Activated T-helper 1 cell treated with anti-CD3 and anti-CD28 coated beads, Interleukin-12 subunit alpha, Interleukin-12 subunit beta, Interleukin-2, Interleukin-4 antibody, amounts not matched to agents 30 ng/mL and 10 ng/mL and 1 ng/mL, durations not matched to agents 14 hours and 24 hours and 36 hours (primary cell): ENCODE measurements around the gene NFE2L2. TPM values are rescaled to one million over a fixed set of nuclear protein-coding genes. Genes with fewer than 3 reads are reported as not detected.
A peak's percentile ranks its signal among the peaks of the same experiment; 100 is the strongest.
"Not testable (repeated sequence)": the region's sequence is repeated elsewhere in the genome, so short reads cannot be mapped to it uniquely, and the experiment has no call there.

ENCODE experiments used
- DNase-seq: peaks from one replicate; pipeline ENCODE4 v3.0.0; 2021; ENCODE audit warnings: low spot score
- H3K27ac Mint-ChIP-seq: one replicate; pipeline ENCODE4 v1.8.0; 2021; ENCODE audit warnings: mild to moderate bottlenecking, mixed read lengths
- H3K27me3 Mint-ChIP-seq: one replicate; pipeline ENCODE4 v1.8.0; 2022; ENCODE audit warnings: mild to moderate bottlenecking, moderate library complexity, mixed read lengths; ENCODE audit not compliant: insufficient read depth
- H3K36me3 Mint-ChIP-seq: one replicate; pipeline ENCODE4 v1.8.0; 2021; ENCODE audit warnings: low read depth, mixed read lengths
- H3K4me1 Mint-ChIP-seq: one replicate; pipeline ENCODE4 v1.8.0; 2021; ENCODE audit warnings: low read depth, mixed read lengths
- H3K4me3 Mint-ChIP-seq: one replicate; pipeline ENCODE4 v1.8.0; 2021; ENCODE audit warnings: mild to moderate bottlenecking, moderate library complexity, mixed read lengths
- H3K9me3 Mint-ChIP-seq: one replicate; pipeline ENCODE4 v1.8.0; 2021; ENCODE audit warnings: mixed read lengths
- intact Hi-C: fragments of 100-400 bp; cut with micrococcal nuclease; formaldehyde crosslinking; loops from one replicate; pipeline ENCODE4 v1.15.1; 2024
- total RNA-seq: library from RNA; stranded (reverse); gene quantifications from 2 replicates; pipeline ENCODE4 v1.2.3, GENCODE V29; 2022

NFE2L2 gene
- total RNA-seq, 1 donor from 2014 or later = 68.2 TPM

- DNase-seq = no peak
- intact Hi-C loops = no loop called here
- Mint-ChIP-seq H3K27ac (peak overlapping the region; percentile 1), H3K36me3 (peaks cover 32% of the 10 kb centered on the region), H3K9me3 (no peaks in the 10 kb centered on the region), H3K4me1 (peaks cover 62% of the 10 kb centered on the region), H3K4me3 (no peak overlapping the region), H3K27me3 (no peaks in the 10 kb centered on the region)
Measured at GRCh38 chr2:177237932-177238331, 26.6 kb downstream of the NFE2L2 start.

GRCh38 chr2:177235855-177236437 is 28.6 kb downstream of the NFE2L2 start:
- H3K27ac Mint-ChIP-seq = no peak overlapping the region
- no peak for DNase-seq
- no peaks in the 10 kb centered on the region for H3K9me3 Mint-ChIP-seq
- H3K27me3 Mint-ChIP-seq = no peaks in the 10 kb centered on the region
- H3K4me3 Mint-ChIP-seq = no peak overlapping the region
- H3K4me1 Mint-ChIP-seq = peaks cover 56% of the 10 kb centered on the region
- H3K36me3 Mint-ChIP-seq = peaks cover 40% of the 10 kb centered on the region
- intact Hi-C loops = no loop called here

- Mint-ChIP-seq H3K9me3 (no peaks in the 10 kb centered on the region), H3K27me3 (no peaks in the 10 kb centered on the region), H3K4me1 (peaks cover 55% of the 10 kb centered on the region), H3K27ac (no peak overlapping the region), H3K4me3 (no peak overlapping the region), H3K36me3 (peaks cover 47% of the 10 kb centered on the region)
- no peak for DNase-seq
- intact Hi-C loops = loop anchor here (5.0 kb wide), 1 partner anchor 63 kb away; no protein-coding TSS in a partner anchor
Measured at GRCh38 chr2:177234267-177234666, 30.3 kb downstream of the NFE2L2 start.

GRCh38 chr2:177232098-177232704 is 32.3 kb downstream of the NFE2L2 start:
- intact Hi-C loops = loop anchor here (5.0 kb wide), 1 partner anchor 65 kb away; no protein-coding TSS in a partner anchor
- Mint-ChIP-seq H3K36me3 (peaks cover 58% of the 10 kb centered on the region), H3K27me3 (no peaks in the 10 kb centered on the region), H3K4me1 (peaks cover 53% of the 10 kb centered on the region), H3K9me3 (no peaks in the 10 kb centered on the region), H3K4me3 (no peak overlapping the region), H3K27ac (peak overlapping the region; percentile 40)
- no peak for DNase-seq

- H3K4me3 Mint-ChIP-seq = no peak overlapping the region
- peak overlapping the region; percentile 50 for H3K27ac Mint-ChIP-seq
- no peaks in the 10 kb centered on the region for H3K9me3 Mint-ChIP-seq
- no peak for DNase-seq
- intact Hi-C loops = loop anchor here (2.0 to 5.0 kb wide), 2 partner anchors 16 to 66 kb away; no protein-coding TSS in a partner anchor
- H3K36me3 Mint-ChIP-seq = peaks cover 65% of the 10 kb centered on the region
- peaks cover 53% of the 10 kb centered on the region for H3K4me1 Mint-ChIP-seq
- no peaks in the 10 kb centered on the region for H3K27me3 Mint-ChIP-seq
Measured at GRCh38 chr2:177231270-177231669, 33.3 kb downstream of the NFE2L2 start.

- Mint-ChIP-seq H3K27ac (peak overlapping the region; percentile 74), H3K27me3 (no peaks in the 10 kb centered on the region), H3K9me3 (no peaks in the 10 kb centered on the region), H3K36me3 (peaks cover 59% of the 10 kb centered on the region), H3K4me1 (peaks cover 45% of the 10 kb centered on the region), H3K4me3 (no peak overlapping the region)
- intact Hi-C loops = loop anchor here (1.0 to 5.0 kb wide), 5 partner anchors 7 to 68 kb away; no protein-coding TSS in a partner anchor
- DNase-seq = no peak
Measured at GRCh38 chr2:177229442-177230242, 34.9 kb downstream of the NFE2L2 start.

- intact Hi-C loops = no loop called here
- Mint-ChIP-seq H3K27ac (no peak overlapping the region), H3K4me1 (peaks cover 39% of the 10 kb centered on the region), H3K9me3 (no peaks in the 10 kb centered on the region), H3K4me3 (no peak overlapping the region), H3K36me3 (peaks cover 50% of the 10 kb centered on the region), H3K27me3 (no peaks in the 10 kb centered on the region)
- no peak for DNase-seq
Measured at GRCh38 chr2:177225965-177226360, 38.6 kb downstream of the NFE2L2 start.

- not testable (repeated sequence) for DNase-seq, H3K27ac Mint-ChIP-seq, H3K9me3 Mint-ChIP-seq, H3K4me3 Mint-ChIP-seq, H3K27me3 Mint-ChIP-seq
- intact Hi-C loops = loop anchor here (2.0 kb wide), 1 partner anchor 17 kb away; no protein-coding TSS in a partner anchor
- H3K4me1 Mint-ChIP-seq = peaks cover 36% of the 10 kb centered on the region
- H3K36me3 Mint-ChIP-seq = peaks cover 49% of the 10 kb centered on the region
Measured at GRCh38 chr2:177223436-177223835, 41.1 kb downstream of the NFE2L2 start.

- H3K4me3 Mint-ChIP-seq = no peak overlapping the region
Measured at GRCh38 chr2:177221970-177222369, 42.6 kb downstream of the NFE2L2 start.

GRCh38 chr2:177221534-177221933 is 43.0 kb downstream of the NFE2L2 start:
- no peak overlapping the region for H3K27ac Mint-ChIP-seq
- no peak for DNase-seq

More at GRCh38 chr2:177221970-177222369, 42.6 kb downstream of the NFE2L2 start:
- peaks cover 53% of the 10 kb centered on the region for H3K36me3 Mint-ChIP-seq
- no peaks in the 10 kb centered on the region for H3K9me3 Mint-ChIP-seq
- peaks cover 42% of the 10 kb centered on the region for H3K4me1 Mint-ChIP-seq
- peak overlapping the region; percentile 13 for H3K27ac Mint-ChIP-seq
- DNase-seq = no peak
- no peaks in the 10 kb centered on the region for H3K27me3 Mint-ChIP-seq
- intact Hi-C loops = loop anchor here (1.0 to 2.0 kb wide), 3 partner anchors 8 to 19 kb away; no protein-coding TSS in a partner anchor

GRCh38 chr2:177219787-177220186 is 44.7 kb downstream of the NFE2L2 start:
- DNase-seq, H3K27me3 Mint-ChIP-seq, H3K9me3 Mint-ChIP-seq, H3K27ac Mint-ChIP-seq, intact Hi-C loops, H3K4me3 Mint-ChIP-seq: not testable (repeated sequence)
- Mint-ChIP-seq H3K36me3 (peaks cover 66% of the 10 kb centered on the region), H3K4me1 (peaks cover 64% of the 10 kb centered on the region)

More at GRCh38 chr2:177221534-177221933, 43.0 kb downstream of the NFE2L2 start:
- Mint-ChIP-seq H3K9me3 (no peaks in the 10 kb centered on the region), H3K4me3 (no peak overlapping the region), H3K4me1 (peaks cover 47% of the 10 kb centered on the region), H3K27me3 (no peaks in the 10 kb centered on the region), H3K36me3 (peaks cover 54% of the 10 kb centered on the region)
- intact Hi-C loops = loop anchor here (1.0 kb wide), 1 partner anchor 8 kb away; no protein-coding TSS in a partner anchor

- Mint-ChIP-seq H3K4me3 (no peak overlapping the region), H3K4me1 (peaks cover 70% of the 10 kb centered on the region)
Measured at GRCh38 chr2:177217247-177217843, 47.2 kb downstream of the NFE2L2 start.

More at GRCh38 chr2:177217247-177217843, 47.2 kb downstream of the NFE2L2 start:
- H3K9me3 Mint-ChIP-seq = no peaks in the 10 kb centered on the region
- no peak for DNase-seq
- peak overlapping the region; percentile 52 for H3K27ac Mint-ChIP-seq
- H3K27me3 Mint-ChIP-seq = no peaks in the 10 kb centered on the region
- intact Hi-C loops = loop anchor here (1.0 kb wide), 1 partner anchor 44 kb away; no protein-coding TSS in a partner anchor
- peaks cover 74% of the 10 kb centered on the region for H3K36me3 Mint-ChIP-seq
